GM10266 (cell line): Measurements from ENCODE around the gene RIT1.

ENCODE experiments used
- DNase-seq: peaks from one replicate; pipeline ENCODE4 v3.0.0; 2012; ENCODE audit errors: extremely low spot score
- CTCF ChIP-seq: IDR thresholded peaks from 2 replicates; pipeline ENCODE4 v1.5.1; 2012; ENCODE audit warnings: mild to moderate bottlenecking, low read depth; ENCODE audit not compliant: control insufficient read depth, insufficient read depth; ENCODE audit errors: missing control alignments

RIT1 gene

GRCh38 chr1:155888481-155888880 lies 22.7 kb downstream of the RIT1 start:
- DNase-seq, result no peak
- TF ChIP-seq CTCF, result no peak

GRCh38 chr1:155884982-155885381 lies 26.2 kb downstream of the RIT1 start:
- TF ChIP-seq CTCF, result no peak
- no peak for DNase-seq

- no peak for DNase-seq
- no peak for TF ChIP-seq CTCF
Measured at GRCh38 chr1:155884031-155884960, 26.9 kb downstream of the RIT1 start.

GRCh38 chr1:155882766-155883165 lies 28.4 kb downstream of the RIT1 start:
- DNase-seq, result no peak
- TF ChIP-seq CTCF, result no peak

- DNase-seq, result peak; percentile 51
- TF ChIP-seq CTCF, result no peak
Measured at GRCh38 chr1:155882235-155882634, 28.9 kb downstream of the RIT1 start.

- no peak for DNase-seq
- no peak for TF ChIP-seq CTCF
Measured at GRCh38 chr1:155880950-155881349, 30.2 kb downstream of the RIT1 start.

GRCh38 chr1:155880251-155880650 lies 30.9 kb downstream of the RIT1 start:
- no peak for TF ChIP-seq CTCF

More at GRCh38 chr1:155880251-155880650, 30.9 kb downstream of the RIT1 start:
- DNase-seq, result no peak
